T-helper 1 cell treated with Interleukin-12 subunit alpha and Interleukin-12 subunit beta and Interleukin-4 antibody, amounts not matched to agents 30 ng/mL and 1 ng/mL, for 36 hours (primary cell): Measurements from ENCODE around the gene MAPK1. TPM values are rescaled to one million over a fixed set of nuclear protein-coding genes. Genes with fewer than 3 reads are reported as not detected.

ENCODE experiments used
- intact Hi-C: fragments of 100-400 bp; cut with micrococcal nuclease; formaldehyde crosslinking; loops from one replicate; pipeline ENCODE4 v1.15.1; 2024
- total RNA-seq: library from RNA; stranded (reverse); gene quantifications from 2 replicates; pipeline ENCODE4 v1.2.3, GENCODE V29; 2022

The MAPK1 gene
- total RNA-seq, 1 donor from 2014 or later, result 120 TPM

- intact Hi-C loops, result loop anchor here (5.0 kb wide), 1 partner anchor 158 kb away; the partner anchor contains the start of gene MAPK1
Measured at GRCh38 chr22:21709688-21710087, 157.8 kb downstream of the MAPK1 start.

GRCh38 chr22:21708960-21709359 lies 158.5 kb downstream of the MAPK1 start:
- intact Hi-C loops, result no loop called here

DNA sequence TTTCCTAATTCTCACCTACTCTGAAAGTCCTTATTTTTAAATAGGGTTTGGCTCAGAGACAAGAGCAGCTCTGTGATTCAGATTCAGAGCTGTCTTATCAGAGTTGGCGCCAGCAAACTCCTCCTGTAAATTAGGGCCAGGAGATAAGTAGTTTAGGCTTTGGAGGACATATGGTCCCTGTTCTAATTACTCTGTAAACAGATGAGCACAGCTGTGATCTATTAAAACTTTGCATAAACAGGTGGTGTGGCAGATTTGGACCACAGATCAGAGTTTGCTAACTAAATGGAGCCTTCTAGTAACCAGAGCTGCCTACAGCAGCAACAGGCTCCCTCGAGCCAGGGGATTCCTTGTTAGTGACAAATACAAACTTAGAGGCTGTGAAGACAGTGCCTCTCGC lies 159.8 kb downstream of the MAPK1 start:
- intact Hi-C loops, result no loop called here

Other genes starting within 250 kb of the MAPK1 start
- 34.8 and 35.0 TPM in 2 replicates for gene YDJC, start 237.6 kb downstream of the MAPK1 start, total RNA-seq
- gene CCDC116, start 234.9 kb downstream of the MAPK1 start, total RNA-seq, result 0.61 and 0.81 TPM in 2 replicates
- 117 and 120 TPM in 2 replicates for gene SDF2L1, start 225.3 kb downstream of the MAPK1 start, total RNA-seq
- 69.9 and 72.5 TPM in 2 replicates for gene PPIL2, start 201.6 kb downstream of the MAPK1 start, total RNA-seq
- 7.3 and 7.9 TPM in 2 replicates for gene YPEL1, start 131.9 kb downstream of the MAPK1 start, total RNA-seq
- 18.8 and 23.2 TPM in 2 replicates for gene PPM1F, start 85.2 kb upstream of the MAPK1 start, total RNA-seq
- gene TOP3B, start 115.1 kb upstream of the MAPK1 start, total RNA-seq, result 53.0 and 54.3 TPM in 2 replicates